Pons (tissue), 1 donor: Measurements from ENCODE around the gene IFT22.
"Not testable (repeated sequence)": the region's sequence is repeated elsewhere in the genome, so short reads cannot be mapped to it uniquely, and the experiment has no call there.

Experiments
- DNase-seq: peaks from one replicate; pipeline ENCODE4 v3.0.0-alpha.2; 2016; ENCODE audit warnings: low spot score

The IFT22 gene

GRCh38 chr7:101321491-101322401 lies at the start of gene IFT22:
Gene IFT22 (minus strand): TSS chr7:101321812. CDS start chr7:101321709, 103 bp downstream.
- peak; percentile 89 for DNase-seq

GRCh38 chr7:101370836-101371235 lies 49.2 kb upstream of the IFT22 start:
- no peak for DNase-seq

GRCh38 chr7:101368422-101369165 lies 47.0 kb upstream of the IFT22 start:
- DNase-seq = no peak

GRCh38 chr7:101367676-101368075 lies 46.1 kb upstream of the IFT22 start:
- DNase-seq = no peak

GRCh38 chr7:101365956-101366355 lies 44.3 kb upstream of the IFT22 start:
- DNase-seq = no peak

- DNase-seq = peak; percentile 44
These were observed 42.2 kb upstream of the IFT22 start for GRCh38 chr7:101363734-101364374.

GRCh38 chr7:101363196-101363733 lies 41.7 kb upstream of the IFT22 start:
- no peak for DNase-seq

GRCh38 chr7:101362334-101363195 lies 41.0 kb upstream of the IFT22 start, which contains the start of gene COL26A1:
Gene COL26A1 (plus strand): TSS chr7:101362875. CDS start chr7:101363033, 158 bp downstream.
- DNase-seq = no peak

GRCh38 chr7:101357433-101357832 lies 35.8 kb upstream of the IFT22 start:
- DNase-seq = no peak

GRCh38 chr7:101352920-101353308 lies 31.3 kb upstream of the IFT22 start:
- DNase-seq = no peak

GRCh38 chr7:101349300-101349699 lies 27.7 kb upstream of the IFT22 start:
- not testable (repeated sequence) for DNase-seq

GRCh38 chr7:101348456-101349067 lies 26.9 kb upstream of the IFT22 start:
- not testable (repeated sequence) for DNase-seq

GRCh38 chr7:101347477-101347876 lies 25.9 kb upstream of the IFT22 start:
- DNase-seq = no peak

GRCh38 chr7:101342892-101343291 lies 21.3 kb upstream of the IFT22 start:
- DNase-seq = no peak

GRCh38 chr7:101340379-101340778 lies 18.8 kb upstream of the IFT22 start:
- no peak for DNase-seq

- DNase-seq = no peak
These were observed 12.3 kb upstream of the IFT22 start for GRCh38 chr7:101333912-101334311.

GRCh38 chr7:101332026-101332425 lies 10.4 kb upstream of the IFT22 start:
- DNase-seq = no peak

- DNase-seq = no peak
These were observed 8.4 kb upstream of the IFT22 start for GRCh38 chr7:101330011-101330484.

- DNase-seq = no peak
These were observed 6.5 kb upstream of the IFT22 start for GRCh38 chr7:101328159-101328558.

GRCh38 chr7:101319401-101319800 lies 2.2 kb downstream of the IFT22 start:
- no peak for DNase-seq

GRCh38 chr7:101315336-101315735 lies 6.3 kb downstream of the IFT22 start:
- peak; percentile 31 for DNase-seq
